Measurements from ENCODE around the gene GAPVD1. TPM values are rescaled to one million over a fixed set of nuclear protein-coding genes. Genes with fewer than 3 reads are reported as not detected.

The GAPVD1 gene
- total RNA-seq, 1 experiment from 2014 or later = 39.5 TPM

DNA sequence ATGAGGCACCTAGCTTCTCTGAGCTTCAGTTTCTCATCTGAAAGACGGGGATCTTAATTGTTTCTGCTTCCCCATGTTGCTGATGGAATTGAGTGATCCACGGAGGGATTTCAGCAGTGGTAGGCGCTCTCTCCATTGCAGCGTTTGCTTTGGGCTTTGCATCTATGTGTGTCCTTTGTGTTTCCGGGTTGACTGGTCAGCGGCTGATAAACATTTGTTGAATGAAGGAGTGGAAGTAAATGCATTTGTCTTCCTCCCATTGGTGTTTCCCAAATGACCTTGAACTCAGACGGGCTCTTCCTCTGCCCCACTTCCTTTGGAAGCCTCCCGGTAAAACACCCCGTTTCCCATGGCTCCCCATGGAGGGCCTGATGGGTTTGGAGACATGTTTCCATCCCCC is 117.2 kb downstream of the GAPVD1 start:
- no peaks in the 10 kb centered on the region for H3K36me3 Mint-ChIP-seq (ENCODE audit: insufficient read depth in 1 of 3, low read depth in 3 of 3)
- Histone ChIP-seq H3K18ac (ENCODE audit: insufficient read length, low read depth, low read length) (no peak overlapping the region), H4K20me1 (ENCODE audit: control insufficient read depth, insufficient read depth, insufficient read length) (no peaks in the 10 kb centered on the region), H3K9ac (ENCODE audit: extremely low read depth, insufficient read length, low read length) (no peak overlapping the region), H2AK5ac (ENCODE audit: insufficient read length, low read length) (no peak overlapping the region), H3K4me2 (ENCODE audit: insufficient read depth, insufficient read length, low read length) (no peak overlapping the region), H3K9me3 (ENCODE audit: control insufficient read depth, low read depth, low read length) (no peaks in the 10 kb centered on the region), H2BK12ac (ENCODE audit: insufficient read length, low read depth, low read length) (no peak overlapping the region), H4K8ac (replicated peaks; ENCODE audit: insufficient read length, low read depth, low read length) (no peak overlapping the region), H3K79me2 (ENCODE audit: insufficient read depth, low read length) (no peaks in the 10 kb centered on the region), H3K56ac (ENCODE audit: insufficient read length, low read depth, low read length) (no peak overlapping the region), H2BK20ac (ENCODE audit: low read depth, low read length, poor library complexity, severe bottlenecking) (no peak overlapping the region), H4K91ac (ENCODE audit: insufficient read length, low read depth, low read length) (no peak overlapping the region), H3K4ac (ENCODE audit: low read depth, low read length) (no peak overlapping the region), H3T11ph (ENCODE audit: low read length) (no peak overlapping the region), H3K14ac (ENCODE audit: insufficient read depth, low read length) (no peak overlapping the region), H4K5ac (ENCODE audit: insufficient read length, low read depth, low read length) (no peak overlapping the region), H2BK5ac (ENCODE audit: insufficient read length, low read length) (no peak overlapping the region), H2AFZ (ENCODE audit: low read length) (no peak overlapping the region), H3K79me1 (ENCODE audit: insufficient read depth, low read depth, low read length, poor library complexity, severe bottlenecking) (no peaks in the 10 kb centered on the region), H2BK15ac (ENCODE audit: low read depth, low read length) (no peak overlapping the region), H3K23me2 (ENCODE audit: insufficient read length, low read depth, low read length, poor library complexity, severe bottlenecking) (peaks cover 2% of the 10 kb centered on the region), H3K27me3 (ENCODE audit: insufficient read depth, low read length) (no peaks in the 10 kb centered on the region), H3K27ac (ENCODE audit: insufficient read length, low read depth, low read length) (no peak overlapping the region), H2BK120ac (ENCODE audit: low read depth, low read length, poor library complexity, severe bottlenecking) (no peak overlapping the region), H3K4me1 (ENCODE audit: insufficient read depth, low read length) (0 out of 2 replicates have a peak, but pooled peaks cover 3% of the 10 kb centered on the region), H3K23ac (ENCODE audit: insufficient read length, low read depth, low read length) (no peak overlapping the region)
- H3K9me3 Mint-ChIP-seq = no peaks in the 10 kb centered on the region
- H3K4me1 Mint-ChIP-seq = peaks cover 7 to 12% of the 10 kb centered on the region in 2 experiments
- no peak overlapping the region; a peak in 1 of 7 replicates for H3K27ac Mint-ChIP-seq
- H3K4me3 Mint-ChIP-seq = no peak overlapping the region
- no peak for TF ChIP-seq CTCF (conservative IDR thresholded peaks at IDR 0.05)
- DNase-seq = no peak
- peaks cover 9% of the 10 kb centered on the region for H3K27me3 Mint-ChIP-seq (ENCODE audit: low read depth)
- no CpG with 5 or more reads among the region's 9 CpGs for WGBS (ENCODE audit: extremely low coverage, insufficient read length, low lambda C conversion rate)

All from H9 (cell line).